Measurements from ENCODE around the gene ATXN10.
"Not testable (repeated sequence)": the region's sequence is repeated elsewhere in the genome, so short reads cannot be mapped to it uniquely, and the experiment has no call there.

ATXN10 gene

DNA sequence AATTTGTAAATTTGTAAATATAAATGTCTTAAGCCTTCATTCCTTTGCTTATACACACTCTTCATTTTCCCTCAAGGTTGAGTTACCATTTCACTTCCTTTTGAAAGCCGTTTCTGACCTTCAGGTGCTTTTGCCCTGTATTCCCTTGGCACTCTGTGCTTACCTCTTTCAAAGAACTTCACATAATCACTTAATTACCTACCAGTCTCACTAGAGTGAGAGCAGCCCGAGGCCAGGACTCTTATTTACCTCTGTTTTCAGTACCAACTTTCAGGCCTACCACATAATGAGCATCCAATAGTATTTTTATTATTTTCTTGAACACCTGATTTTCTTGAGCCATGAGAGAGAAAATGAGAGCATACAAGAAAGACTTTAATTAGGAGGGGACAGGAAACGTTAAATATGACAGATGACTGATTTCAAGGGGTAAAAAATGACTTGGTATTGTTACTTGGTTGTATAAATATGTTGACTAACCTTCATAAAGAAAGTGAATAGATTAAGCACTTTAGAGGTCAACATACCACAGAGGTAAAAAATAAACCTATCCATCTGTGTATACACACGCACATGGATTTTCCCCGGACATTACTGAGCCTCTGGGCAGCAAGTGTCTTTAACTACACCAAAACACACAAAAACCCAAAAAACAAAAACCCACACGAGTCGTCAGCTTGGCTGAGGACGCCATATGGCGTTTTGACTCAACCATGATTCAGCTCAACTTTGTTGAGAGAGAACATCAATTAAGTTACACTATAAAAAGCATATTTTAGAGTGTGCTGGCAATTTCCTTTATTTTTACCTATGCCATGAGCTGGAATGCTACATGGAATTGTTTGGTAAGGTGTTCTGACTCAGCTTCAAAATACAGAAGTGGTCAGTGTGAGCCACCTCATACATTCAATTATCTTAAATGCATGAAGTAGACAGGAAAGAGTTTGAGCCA lies 7.6 kb downstream of the ATXN10 start:
- DNase-seq (ENCODE audit: low spot score) = no peak

DNA sequence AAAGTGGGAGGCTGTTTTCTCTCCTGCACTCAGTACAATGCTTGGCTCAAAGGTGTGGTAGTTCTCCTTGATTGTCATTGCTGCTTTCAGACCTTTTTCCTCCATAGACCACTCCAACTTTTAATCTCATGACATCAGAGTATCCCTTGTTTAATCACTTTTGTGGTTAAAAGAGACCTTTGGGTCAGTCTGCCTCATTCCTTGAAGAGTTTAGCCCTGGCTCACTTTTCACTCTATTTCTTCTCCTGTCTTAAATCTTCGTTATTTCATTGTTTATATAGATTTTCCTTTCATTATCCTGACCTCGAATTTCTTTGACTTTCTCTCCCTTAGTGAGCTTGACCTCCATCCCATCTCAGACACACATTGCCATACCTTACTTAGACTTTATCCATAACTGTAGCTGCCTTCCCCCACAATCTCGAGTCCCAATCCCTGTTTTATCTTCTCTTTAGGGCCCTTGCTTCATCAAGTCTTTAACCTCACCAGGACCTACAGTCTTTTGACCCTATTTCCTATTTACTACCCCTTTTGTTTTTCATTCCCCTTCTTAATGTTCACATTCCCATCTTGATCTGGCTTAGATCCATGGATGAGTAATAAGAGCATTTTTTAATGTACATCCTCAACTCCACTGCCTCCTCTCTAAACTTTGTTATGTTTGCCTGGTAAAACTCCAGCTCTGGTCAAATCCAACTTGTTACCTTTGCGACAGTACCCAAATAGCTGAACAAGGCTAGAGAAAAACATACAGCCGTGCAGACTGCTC lies 9.5 kb downstream of the ATXN10 start:
- no peak for DNase-seq (ENCODE audit: low spot score)

DNA sequence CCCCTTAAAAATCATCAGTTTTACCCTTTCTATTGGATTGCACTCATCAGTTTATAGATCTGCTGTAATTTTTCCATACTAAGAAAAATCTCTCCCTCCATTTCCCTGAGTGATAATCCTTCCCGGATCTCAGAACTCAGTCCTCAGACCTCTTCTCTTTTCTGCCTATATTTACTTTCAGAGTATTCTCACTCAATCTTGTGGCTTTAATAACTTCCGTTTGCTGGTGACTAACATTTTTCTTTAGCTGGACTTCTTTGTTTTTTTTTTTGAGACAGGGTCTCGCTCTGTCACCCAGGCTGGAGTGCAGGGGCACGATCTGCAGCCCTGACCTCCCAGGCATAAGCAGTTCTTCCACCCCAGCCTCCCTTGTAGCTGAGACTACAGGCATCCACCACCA lies 10.4 kb downstream of the ATXN10 start:
- DNase-seq (ENCODE audit: low spot score) = no peak

DNA sequence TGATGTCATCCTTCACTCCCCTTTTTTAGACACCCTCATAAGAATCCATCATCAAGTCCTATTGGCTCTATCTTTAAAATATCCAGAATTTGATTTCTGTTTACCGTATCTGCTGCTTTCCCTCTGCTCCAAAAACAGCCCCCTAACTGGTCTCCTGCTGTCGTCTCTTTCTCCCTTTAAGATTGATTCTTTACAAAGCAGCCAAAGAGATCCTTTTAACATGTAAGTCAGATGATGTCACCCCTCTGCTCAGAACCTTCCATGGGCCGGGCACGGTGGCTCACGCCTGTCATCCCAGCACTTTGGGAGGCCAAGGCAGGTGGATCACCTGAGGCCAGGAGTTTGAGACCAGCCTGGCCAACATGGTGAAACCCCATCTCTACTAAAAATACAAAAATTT lies 11.1 kb downstream of the ATXN10 start:
- DNase-seq (ENCODE audit: low spot score) = not testable (repeated sequence)

DNA sequence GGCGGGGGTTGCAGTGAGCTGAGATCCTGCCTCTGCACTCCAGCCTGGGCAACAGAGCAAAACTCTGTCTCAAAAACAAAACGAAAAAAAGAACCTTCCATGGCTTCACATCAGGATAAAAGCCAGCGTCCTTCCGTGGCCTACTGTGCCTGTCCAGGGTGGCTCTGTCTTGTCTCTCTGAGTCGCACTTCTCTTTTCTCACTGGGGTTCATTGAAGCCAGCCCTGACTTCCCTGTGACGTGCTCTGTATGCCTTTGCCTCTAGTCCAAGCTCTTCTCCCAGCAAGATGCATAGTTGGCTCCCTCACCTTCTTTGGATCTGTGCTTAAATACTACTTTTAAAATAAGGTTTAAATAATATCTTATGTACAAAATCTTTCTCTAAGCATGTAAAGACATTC lies 11.6 kb downstream of the ATXN10 start:
- no peak for DNase-seq (ENCODE audit: low spot score)

DNA sequence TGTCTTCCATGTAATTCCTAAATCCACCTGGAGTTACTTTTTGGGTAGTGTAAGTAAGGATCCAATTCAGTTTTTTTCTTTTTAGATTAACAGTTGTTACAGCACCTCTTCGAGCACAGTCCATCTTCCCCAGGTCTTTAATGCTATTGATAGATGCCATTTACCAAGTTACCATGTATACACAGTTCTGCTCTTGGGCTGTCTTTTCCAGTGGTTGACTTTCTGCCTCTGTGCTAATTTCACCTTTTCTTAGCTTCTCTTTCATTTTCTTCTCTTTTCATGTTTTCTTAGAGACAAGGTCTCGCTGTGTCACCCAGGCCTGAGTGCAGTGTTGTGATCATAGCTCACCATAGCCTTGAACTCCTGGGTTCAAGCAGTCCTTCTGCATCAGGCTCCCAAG lies 12.0 kb downstream of the ATXN10 start:
- no peak for DNase-seq (ENCODE audit: low spot score)

DNA sequence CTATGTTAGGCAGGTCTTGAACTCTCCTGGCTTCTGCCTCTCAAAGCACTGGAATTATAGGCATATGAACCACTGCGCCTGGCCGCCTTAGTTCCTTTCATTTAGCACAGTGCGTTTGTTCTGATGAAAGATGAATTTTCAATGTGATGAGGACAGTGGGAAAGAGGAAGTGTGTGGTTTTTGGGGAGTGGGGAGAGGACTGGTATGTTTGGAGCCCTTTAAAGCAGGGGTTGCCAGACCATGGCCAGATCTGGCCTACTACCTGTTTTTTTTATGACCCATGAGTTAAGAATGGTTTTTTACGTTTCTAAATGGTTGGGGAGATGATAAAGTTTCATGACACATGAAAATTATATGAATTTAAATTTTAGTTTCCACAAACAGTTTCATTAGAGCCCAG lies 12.5 kb downstream of the ATXN10 start:
- no peak for DNase-seq (ENCODE audit: low spot score)

DNA sequence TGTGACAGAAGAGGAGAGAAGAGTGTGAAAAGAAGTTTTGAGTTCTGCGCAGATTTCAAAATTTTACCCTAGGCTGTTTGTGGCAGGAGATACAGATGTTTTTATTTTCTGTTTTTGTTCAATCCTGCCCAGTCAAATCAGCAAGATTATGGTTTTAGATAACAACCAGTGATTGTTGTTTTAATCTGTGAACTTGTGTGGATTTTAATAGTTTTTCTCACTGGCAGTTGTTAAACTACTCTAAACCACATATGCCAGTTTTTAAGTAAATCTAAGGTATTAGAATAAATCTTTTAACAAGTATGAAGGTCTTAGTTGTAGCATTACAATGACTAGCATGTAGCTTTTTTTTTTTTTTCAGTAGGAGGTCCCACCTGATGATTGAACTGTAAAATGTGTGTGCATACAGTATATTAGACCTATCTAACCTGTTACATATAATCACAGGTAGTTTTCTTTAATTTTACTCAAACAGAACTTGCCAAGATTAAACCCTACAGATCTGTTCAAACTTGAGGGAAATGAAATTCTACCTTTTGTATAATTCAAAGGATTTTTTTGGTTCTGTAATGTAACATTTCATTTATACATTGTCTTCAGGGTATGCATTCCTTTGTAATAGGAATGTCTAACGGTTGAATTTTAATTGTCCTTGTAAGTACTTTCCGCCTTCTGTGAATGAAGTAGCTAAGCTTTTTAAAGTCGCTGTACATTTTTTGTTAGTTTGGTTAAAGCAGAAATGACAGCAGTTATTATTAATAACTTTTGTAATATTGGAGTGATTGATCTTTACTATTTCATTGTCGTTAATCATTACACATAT lies 13.3 kb downstream of the ATXN10 start:
- DNase-seq (ENCODE audit: low spot score) = no peak

DNA sequence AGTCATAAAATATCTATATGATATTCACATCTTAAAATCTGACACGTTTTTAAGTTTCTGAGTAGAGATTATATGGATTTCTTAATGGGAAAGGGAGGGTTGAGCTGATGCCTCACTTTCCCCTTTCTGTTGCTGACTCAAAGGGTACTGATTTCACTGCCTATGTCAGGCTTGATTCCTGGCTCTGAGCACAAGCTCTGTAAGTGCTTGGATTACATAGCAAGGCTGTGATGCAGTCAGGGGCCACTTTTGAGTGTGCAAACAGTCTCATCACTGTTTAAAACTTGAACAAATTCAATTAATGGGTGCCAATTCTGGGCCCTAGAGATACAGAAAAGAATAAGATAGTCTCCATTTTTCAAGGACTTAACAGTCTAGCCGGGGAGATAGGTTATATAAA lies 14.4 kb downstream of the ATXN10 start:
- DNase-seq (ENCODE audit: low spot score) = no peak

DNA sequence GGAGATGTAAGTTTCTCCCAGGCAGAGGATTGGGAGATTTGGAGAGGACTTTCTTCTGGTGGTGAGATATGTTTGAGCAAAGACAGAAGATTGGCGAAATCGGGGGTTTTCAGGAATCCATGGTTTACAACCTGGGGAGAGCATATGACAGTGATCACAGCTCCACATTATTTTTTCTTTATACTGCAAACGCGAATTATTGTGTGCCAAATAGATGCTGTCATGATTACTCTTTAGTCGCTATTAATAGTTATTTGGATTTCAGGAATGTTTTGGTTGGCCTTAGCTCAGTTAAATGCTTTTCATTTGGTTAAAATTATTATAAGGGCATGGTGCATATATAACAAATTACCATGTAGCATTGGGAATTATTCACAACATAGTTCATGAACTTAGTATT lies 15.2 kb downstream of the ATXN10 start:
- no peak for DNase-seq (ENCODE audit: low spot score)

DNA sequence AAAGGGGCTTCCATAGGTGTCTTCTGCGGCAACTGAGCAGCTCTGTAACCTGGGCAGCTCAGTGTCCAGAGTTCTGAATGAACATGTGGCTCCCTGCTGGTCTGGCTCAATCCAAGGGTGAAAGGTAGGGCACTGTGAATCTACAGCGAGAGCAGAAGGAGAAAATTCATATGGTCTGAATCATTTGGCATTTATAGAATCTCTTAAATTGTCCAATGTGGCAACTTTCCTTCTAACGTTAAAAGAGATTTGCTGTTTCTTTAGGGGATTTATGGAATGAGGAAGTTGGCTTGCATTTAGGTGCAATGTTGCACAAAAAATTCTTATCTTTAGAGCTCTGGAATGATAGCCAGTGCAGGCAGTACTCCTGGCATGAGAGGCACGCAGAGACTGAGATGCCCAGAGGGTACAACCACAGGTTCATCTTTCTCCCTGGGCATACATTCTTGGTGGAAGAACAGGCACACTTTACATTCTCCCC lies 17.0 kb downstream of the ATXN10 start:
- DNase-seq (ENCODE audit: low spot score) = peak; percentile 84

DNA sequence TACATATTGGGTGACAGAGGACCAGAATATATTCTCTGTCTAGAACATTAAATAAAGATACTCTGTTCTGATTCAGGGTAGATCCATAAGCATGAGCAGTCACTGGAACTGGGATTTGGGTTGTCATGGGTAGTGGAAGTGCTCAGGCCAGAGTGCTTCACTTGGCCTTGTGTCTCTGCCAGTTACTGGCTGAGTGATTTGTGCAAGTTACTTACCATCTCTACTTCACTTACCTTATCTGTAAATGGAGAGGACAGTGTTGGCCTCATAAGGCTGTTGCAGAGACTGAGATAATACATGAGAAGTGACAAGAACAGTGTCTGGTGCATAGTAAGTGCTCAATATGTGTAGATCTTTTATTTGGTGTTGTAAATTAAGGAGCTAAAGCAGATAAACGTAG lies 17.6 kb downstream of the ATXN10 start:
- no peak for DNase-seq (ENCODE audit: low spot score)

DNA sequence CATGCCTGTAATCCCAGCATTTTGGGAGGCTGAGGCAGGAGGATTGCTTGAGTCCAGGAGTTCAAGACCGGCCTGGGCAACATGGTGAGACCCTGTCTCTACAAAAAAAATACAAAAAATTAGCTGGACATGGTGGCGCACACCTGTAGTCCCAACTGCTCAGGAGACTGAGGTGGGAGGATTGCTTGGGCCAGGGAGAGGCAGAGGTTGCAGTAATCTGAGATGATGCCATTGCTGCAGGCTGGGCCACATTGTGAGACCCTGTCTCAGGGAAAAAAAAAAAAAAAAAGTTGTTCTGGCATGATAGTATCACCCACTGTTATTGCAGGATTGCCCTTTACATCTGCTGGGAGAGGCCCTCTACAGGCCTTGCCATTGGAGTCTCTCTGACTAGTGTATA lies 18.4 kb downstream of the ATXN10 start:
- no peak for DNase-seq (ENCODE audit: low spot score)

DNA sequence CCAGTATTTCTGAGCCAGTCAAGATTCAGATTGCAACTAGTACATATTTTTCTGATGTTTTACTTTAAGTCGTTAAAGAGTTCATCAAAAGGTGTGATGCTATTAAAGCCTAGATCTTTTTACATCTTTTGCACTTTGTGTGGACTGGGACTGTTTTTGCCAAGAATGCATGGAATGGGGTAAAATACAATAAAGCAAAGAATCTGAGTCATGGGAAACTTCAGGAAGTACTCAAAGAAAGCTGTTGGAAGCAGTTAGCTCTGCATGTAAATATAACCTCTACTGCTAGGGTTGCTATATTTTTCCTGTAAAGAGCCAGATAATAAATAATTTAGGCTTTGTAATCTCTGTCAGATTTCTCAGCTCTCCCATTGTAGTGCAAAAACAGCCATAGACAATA lies 20.9 kb downstream of the ATXN10 start:
- DNase-seq (ENCODE audit: low spot score) = no peak

DNA sequence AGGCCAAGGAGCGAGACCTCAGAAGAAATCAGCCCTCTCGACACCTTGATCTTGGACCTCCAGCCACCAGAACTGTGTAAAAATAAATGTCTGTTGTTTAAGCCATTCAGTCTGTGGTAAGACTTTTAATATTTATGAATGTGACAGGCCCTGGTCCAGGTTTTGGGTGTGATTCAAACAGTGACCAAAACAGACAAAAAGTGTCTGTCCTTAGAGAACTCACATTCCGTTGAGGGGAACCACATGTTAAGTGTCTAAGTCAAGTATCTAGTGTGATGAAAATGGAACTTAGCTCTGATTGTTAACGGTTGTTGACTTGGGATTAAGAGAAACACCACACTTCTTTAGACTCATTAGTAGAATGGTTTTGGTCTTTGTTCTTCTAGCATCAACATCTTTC lies 22.2 kb downstream of the ATXN10 start:
- DNase-seq (ENCODE audit: low spot score) = no peak

DNA sequence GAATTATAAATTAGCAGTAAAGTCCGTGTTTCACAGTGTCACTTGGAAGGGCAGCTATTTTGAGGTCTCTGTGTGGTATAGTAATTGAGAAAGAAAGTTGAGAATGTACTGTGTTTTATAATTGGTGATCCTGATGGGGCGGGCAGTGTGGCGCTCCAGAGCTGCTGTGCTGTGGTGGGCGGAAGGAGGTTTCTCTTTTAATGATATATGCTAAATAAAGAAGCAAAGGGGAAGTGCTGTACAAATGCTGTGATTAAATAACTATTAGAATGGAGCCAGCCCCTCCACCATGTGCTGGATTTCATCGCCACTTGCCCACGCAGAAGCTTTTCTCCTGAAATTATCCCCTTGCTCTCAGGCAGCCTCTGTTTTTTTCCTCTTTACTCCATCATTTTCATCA lies 24.6 kb downstream of the ATXN10 start:
- no peak for DNase-seq (ENCODE audit: low spot score)

DNA sequence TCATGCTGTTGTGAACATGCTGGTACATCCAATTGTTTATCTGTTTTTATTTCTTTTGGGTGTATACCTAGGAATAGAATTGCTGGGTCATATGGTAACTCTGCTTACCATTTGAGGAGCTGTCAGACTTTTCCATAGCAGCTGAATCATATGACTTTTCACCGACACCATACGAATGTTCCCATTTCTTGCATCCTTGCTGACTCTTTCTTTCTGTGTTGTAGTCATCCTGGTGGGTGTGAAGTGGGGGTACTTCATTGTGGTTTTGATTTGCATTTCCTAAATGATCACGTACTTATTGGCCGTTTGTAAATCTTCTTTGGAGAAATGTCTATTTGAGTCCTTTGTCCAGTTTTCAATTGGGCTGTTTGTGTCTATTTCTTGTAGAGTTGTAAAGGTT lies 26.5 kb downstream of the ATXN10 start:
- no peak for DNase-seq (ENCODE audit: low spot score)

DNA sequence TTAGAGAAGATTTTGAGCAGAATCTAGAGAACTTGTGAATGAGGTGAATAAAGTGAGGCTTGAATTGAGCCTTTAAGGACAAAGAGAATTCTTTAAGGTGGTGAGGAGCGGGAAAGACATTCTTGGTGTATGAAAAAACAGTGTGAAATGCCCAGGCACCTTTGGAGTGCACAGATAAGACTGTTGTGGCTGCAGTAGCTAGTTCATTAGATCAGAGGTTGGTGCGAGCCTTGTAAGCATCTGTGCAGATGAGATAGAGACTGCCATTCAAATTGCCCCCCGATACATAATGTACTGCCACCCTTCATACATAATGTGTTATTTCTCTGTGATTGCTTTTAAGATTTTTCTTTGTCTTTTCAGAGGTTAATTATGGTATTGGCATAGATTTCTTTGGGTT lies 31.3 kb downstream of the ATXN10 start:
- DNase-seq (ENCODE audit: low spot score) = no peak

DNA sequence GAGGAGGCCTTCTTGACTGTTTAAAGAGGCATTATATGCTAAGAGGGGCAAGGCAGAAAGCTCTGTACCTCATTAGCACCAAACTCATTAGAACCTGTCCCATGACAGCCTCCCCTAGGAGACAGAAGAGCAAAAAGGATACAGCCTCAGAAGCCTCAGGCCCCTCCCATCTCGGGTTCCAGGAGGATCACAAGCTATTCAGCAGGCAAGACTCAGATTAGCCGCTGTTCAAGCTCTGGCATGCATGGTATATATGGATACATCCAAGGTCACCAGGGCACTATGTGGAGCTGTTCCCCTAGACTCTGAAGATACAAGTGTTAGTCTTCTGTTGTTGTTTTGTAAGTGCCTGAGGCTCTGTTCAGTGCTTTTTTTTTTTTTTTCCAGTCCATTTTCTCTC lies 32.1 kb downstream of the ATXN10 start:
- DNase-seq (ENCODE audit: low spot score) = no peak

DNA sequence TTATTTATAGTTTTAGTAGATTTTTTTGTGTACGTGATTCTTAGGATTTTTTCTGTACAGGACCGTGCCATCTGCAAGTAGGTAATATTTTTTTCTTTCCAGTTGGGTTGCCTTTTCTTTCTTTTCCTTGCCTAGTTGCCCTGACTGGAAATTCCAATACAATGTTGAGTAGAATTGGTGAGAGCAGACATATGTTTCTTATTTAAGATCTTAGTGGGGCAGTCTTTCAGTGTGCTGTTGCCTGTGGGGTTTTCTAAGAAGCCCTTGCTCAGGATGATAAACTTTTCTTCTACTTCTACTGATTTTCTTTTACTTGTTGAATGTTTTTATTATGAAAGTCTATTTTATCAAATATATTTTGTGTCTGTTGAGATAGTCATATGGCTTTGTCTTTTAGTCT lies 33.0 kb downstream of the ATXN10 start:
- no peak for DNase-seq (ENCODE audit: low spot score)

DNA sequence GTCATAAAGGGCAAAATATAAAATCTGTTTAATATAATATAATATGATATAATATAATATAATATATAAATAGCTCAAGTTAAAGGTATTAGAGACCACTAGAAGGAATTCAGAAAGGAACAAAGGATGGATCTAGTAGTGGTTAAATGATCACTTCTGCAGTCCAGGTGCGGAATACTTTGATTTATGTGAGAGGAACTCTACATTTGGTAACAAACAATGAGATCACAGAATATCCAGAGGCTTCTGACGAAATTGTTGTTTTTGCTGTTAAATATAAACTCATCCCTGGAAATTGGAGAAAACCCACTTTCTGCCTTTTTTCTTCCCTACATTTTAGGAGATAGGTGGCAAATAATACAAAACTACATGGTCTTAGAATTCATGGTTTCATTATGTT lies 36.0 kb downstream of the ATXN10 start:
- no peak for DNase-seq (ENCODE audit: low spot score)

DNA sequence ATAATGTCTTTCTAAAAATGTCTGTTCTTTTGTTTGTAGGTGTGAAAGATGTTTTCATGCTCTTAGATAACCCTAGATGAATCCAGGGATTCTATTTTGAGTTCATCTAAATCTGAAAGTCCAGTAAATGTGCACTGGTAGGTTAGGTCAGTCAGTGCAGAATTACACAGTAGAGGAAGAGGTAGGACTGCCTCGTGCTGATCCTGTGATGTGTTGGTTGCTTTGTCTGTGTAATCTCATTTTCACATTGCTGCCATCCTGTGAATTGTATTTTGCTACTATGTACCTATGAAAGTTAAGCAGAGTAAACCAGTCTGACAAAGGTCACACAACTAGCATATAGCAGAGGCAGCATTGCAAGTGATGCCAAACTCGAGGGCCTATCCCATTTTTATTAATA lies 36.5 kb downstream of the ATXN10 start:
- DNase-seq (ENCODE audit: low spot score) = no peak

Data from LoVo (cell line).